ENCODE measurements around the gene FOXP1. TPM values are rescaled to one million over a fixed set of nuclear protein-coding genes. Genes with fewer than 3 reads are reported as not detected.
"Not testable (repeated sequence)": the region's sequence is repeated elsewhere in the genome, so short reads cannot be mapped to it uniquely, and the experiment has no call there.

The FOXP1 gene
- total and polyA plus RNA-seq, 2 of the 8 experiments (the other 6 are each of a cell fraction or from before 2014, with no cell fraction given): 13.9 to 25.4 TPM

DNA sequence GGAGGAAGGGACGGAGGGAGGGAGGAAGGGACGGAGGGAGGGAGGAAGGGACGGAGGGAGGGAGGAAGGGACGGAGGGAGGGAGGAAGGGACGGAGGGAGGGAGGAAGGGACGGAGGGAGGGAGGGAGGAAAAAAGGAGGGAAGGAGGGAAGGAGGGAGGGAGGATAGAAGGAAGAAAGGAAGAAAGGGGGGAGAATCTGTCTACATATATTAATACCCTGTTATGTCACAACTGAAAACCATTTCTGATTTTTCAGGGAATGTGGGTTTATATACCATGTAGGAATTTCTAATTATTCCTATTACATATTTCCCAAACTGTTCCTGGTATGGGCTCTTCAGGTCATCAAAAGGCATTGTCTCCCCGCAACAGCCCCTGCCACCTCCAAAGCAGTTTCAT lies 147.7 kb downstream of the FOXP1 start:
- H2AFZ ChIP-seq (ENCODE audit: low read length); DNase-seq (ENCODE audit: low read depth in 1 of 2, low spot score in 2 of 2); H3K9me3 ChIP-seq (ENCODE audit: insufficient read depth in 2 of 2, low read depth in 1 of 2, low read length in 1 of 2); H3K27me3 ChIP-seq (replicated peaks in 1 of 4; ENCODE audit: control insufficient read depth in 3 of 4, extremely low read depth in 1 of 4, insufficient read depth in 3 of 4, low read length in 3 of 4); H2BK20ac ChIP-seq (ENCODE audit: low read length); H2BK15ac ChIP-seq (ENCODE audit: low read length); H2AK5ac ChIP-seq (ENCODE audit: low read depth, low read length); H3K23ac ChIP-seq (ENCODE audit: insufficient read length); H3K4ac ChIP-seq (replicated peaks; ENCODE audit: insufficient read length, low read depth, low read length); H3K4me3 ChIP-seq (ENCODE audit: extremely low read depth in 1 of 4, insufficient read depth in 2 of 4, low read depth in 3 of 4, low read length in 4 of 4); H2BK5ac ChIP-seq (ENCODE audit: low read depth, low read length); H4K91ac ChIP-seq (replicated peaks; ENCODE audit: insufficient read length, low read length); H3K4me1 ChIP-seq (replicated peaks in 1 of 4; ENCODE audit: control insufficient read depth in 3 of 4, insufficient read depth in 4 of 4, low read length in 3 of 4); H3K79me2 ChIP-seq (ENCODE audit: control insufficient read depth in 1 of 2, insufficient read depth in 2 of 2, low read length in 2 of 2); FAIRE-seq; H3K4me2 ChIP-seq (ENCODE audit: insufficient read depth in 1 of 2, low read depth in 2 of 2, low read length in 2 of 2); H2BK12ac ChIP-seq (ENCODE audit: low read depth, low read length); H4K20me1 ChIP-seq (replicated peaks in 1 of 2; ENCODE audit: control insufficient read depth in 1 of 2, insufficient read depth in 2 of 2, low read length in 2 of 2); H4K8ac ChIP-seq (ENCODE audit: extremely low read depth, insufficient read depth, low read length); H3K79me1 ChIP-seq (ENCODE audit: low read depth, low read length); CTCF ChIA-PET (ENCODE audit: partially characterized antibody); H3K56ac ChIP-seq (replicated peaks; ENCODE audit: insufficient read length, low read depth, low read length); POLR2A ChIA-PET (ENCODE audit: partially characterized antibody); H3K23me2 ChIP-seq (ENCODE audit: low read depth, low read length); H3K27ac ChIP-seq (ENCODE audit: low read depth, low read length); H3K36me3 ChIP-seq (ENCODE audit: control insufficient read depth in 2 of 4, insufficient read depth in 4 of 4, low read length in 3 of 4); H3K9ac ChIP-seq (replicated peaks in 1 of 4; ENCODE audit: extremely low read depth in 1 of 4, low read depth in 3 of 4, low read length in 3 of 4); H2BK120ac ChIP-seq (replicated peaks; ENCODE audit: low read depth, low read length); H3K18ac ChIP-seq (ENCODE audit: extremely low read depth, low read length); H3K14ac ChIP-seq (ENCODE audit: insufficient read length); H4K5ac ChIP-seq (ENCODE audit: insufficient read length, low read depth, low read length): not testable (repeated sequence)
- 100% methylated on average over 1 of the region's 7 CpGs; no CpG with 5 or more reads in 1 of the 2 experiments for WGBS, 2 experiments (ENCODE audit: extremely low coverage in 1 of 2, insufficient coverage in 1 of 2, insufficient read length in 1 of 2, insufficient replicate concordance in 2 of 2, low coverage in 1 of 2, low lambda C conversion rate in 2 of 2, missing lambda C conversion rate in 1 of 2)

Measured in H1 (cell line).